Activated CD8-positive, alpha-beta memory T cell treated with anti-CD3 and anti-CD28 coated beads for 4 hours (primary cell): Measurements from ENCODE around the gene TENT4A.
A peak's percentile ranks its signal among the peaks of the same experiment; 100 is the strongest.

Source experiments
- DNase-seq, 2 donors: peaks; one replicate each; pipeline ENCODE4 v3.0.0-alpha.2; 2020; ENCODE audit warnings: low read depth in 2 of 2

TENT4A gene

GRCh38 chr5:6750951-6751685 lies 37.9 kb downstream of the TENT4A start:
- no peak for DNase-seq

GRCh38 chr5:6752236-6752635 lies 39.0 kb downstream of the TENT4A start:
- DNase-seq = no peak

- no peak for DNase-seq
Measured at GRCh38 chr5:6752782-6753181, 39.5 kb downstream of the TENT4A start.

GRCh38 chr5:6753851-6754250 lies 40.6 kb downstream of the TENT4A start:
- no peak for DNase-seq

GRCh38 chr5:6754766-6755165 lies 41.5 kb downstream of the TENT4A start:
- no peak for DNase-seq

GRCh38 chr5:6755519-6755918 lies 42.3 kb downstream of the TENT4A start:
- DNase-seq = no peak

GRCh38 chr5:6755941-6756340 lies 42.7 kb downstream of the TENT4A start:
- DNase-seq = no peak

GRCh38 chr5:6757414-6757969 lies 44.3 kb downstream of the TENT4A start:
- no peak for DNase-seq

- DNase-seq = no peak
Measured at GRCh38 chr5:6758236-6758635, 45.0 kb downstream of the TENT4A start.

GRCh38 chr5:6758706-6759105 lies 45.5 kb downstream of the TENT4A start:
- DNase-seq = no peak

- no peak for DNase-seq
Measured at GRCh38 chr5:6759401-6759800, 46.2 kb downstream of the TENT4A start.

GRCh38 chr5:6759983-6760382 lies 46.8 kb downstream of the TENT4A start:
- no peak for DNase-seq

- no peak for DNase-seq
Measured at GRCh38 chr5:6760686-6761085, 47.5 kb downstream of the TENT4A start.

- DNase-seq = no peak
Measured at GRCh38 chr5:6761333-6761732, 48.1 kb downstream of the TENT4A start.

GRCh38 chr5:6762116-6762515 lies 48.9 kb downstream of the TENT4A start:
- DNase-seq = no peak

- DNase-seq = no peak
Measured at GRCh38 chr5:6762697-6763096, 49.5 kb downstream of the TENT4A start.

- DNase-seq = no peak
Measured at GRCh38 chr5:6763191-6763590, 50.0 kb downstream of the TENT4A start.

- peak; percentile 14 to 19 for DNase-seq
Measured at GRCh38 chr5:6765612-6766525, 52.6 kb downstream of the TENT4A start.

- no peak for DNase-seq
Measured at GRCh38 chr5:6766604-6767093, 53.4 kb downstream of the TENT4A start.

GRCh38 chr5:6767481-6768063 lies 54.3 kb downstream of the TENT4A start:
- DNase-seq = no peak

GRCh38 chr5:6768590-6769230 lies 55.5 kb downstream of the TENT4A start:
- no peak for DNase-seq
